AG09309 (cell line): ENCODE data around the gene HLA-DQA1.

Experiments used
- DNase-seq: peaks from one replicate; pipeline ENCODE4 v3.0.0-alpha.2; 2010; ENCODE audit warnings: low read depth
- H3K4me3 ChIP-seq: 2 replicates; pipeline ENCODE4 v1.5.1; 2011; ENCODE audit warnings: mild to moderate bottlenecking, low read depth, low read length, moderate library complexity; ENCODE audit not compliant: control insufficient read depth
- CTCF ChIP-seq: IDR thresholded peaks from 2 replicates; pipeline ENCODE4 v1.5.1; 2011; ENCODE audit warnings: mild to moderate bottlenecking, low read depth, low read length, inconsistent platforms; ENCODE audit not compliant: insufficient read depth, control insufficient read depth; ENCODE audit errors: missing control alignments

Gene HLA-DQA1

DNA sequence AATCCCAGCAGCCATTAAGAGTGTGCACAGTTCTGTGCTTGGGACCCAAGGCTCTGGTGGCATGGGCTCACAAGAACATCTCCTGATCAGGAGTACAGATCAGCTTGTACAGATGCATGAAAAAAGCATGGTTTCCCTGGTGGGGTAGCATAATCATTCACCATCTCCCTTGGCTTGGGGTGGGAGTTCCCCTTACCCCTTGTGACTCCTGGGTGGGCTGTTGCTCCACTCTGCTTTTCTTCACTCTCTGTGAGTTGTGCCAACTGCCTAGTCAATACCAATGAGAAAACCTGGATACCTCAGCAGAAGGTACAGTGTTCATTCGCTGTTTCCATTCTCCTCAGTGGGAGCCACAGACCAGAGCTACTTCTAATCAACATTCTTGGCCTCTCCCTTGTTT lies 42.8 kb downstream of the HLA-DQA1 start:
- TF ChIP-seq CTCF: no peak
- no peak for DNase-seq
- no peak overlapping the region for H3K4me3 ChIP-seq

- no peak for TF ChIP-seq CTCF
- H3K4me3 ChIP-seq: no peak overlapping the region
- DNase-seq: no peak
Measured at GRCh38 chr6:32684246-32684645, 47.0 kb downstream of the HLA-DQA1 start.

DNA sequence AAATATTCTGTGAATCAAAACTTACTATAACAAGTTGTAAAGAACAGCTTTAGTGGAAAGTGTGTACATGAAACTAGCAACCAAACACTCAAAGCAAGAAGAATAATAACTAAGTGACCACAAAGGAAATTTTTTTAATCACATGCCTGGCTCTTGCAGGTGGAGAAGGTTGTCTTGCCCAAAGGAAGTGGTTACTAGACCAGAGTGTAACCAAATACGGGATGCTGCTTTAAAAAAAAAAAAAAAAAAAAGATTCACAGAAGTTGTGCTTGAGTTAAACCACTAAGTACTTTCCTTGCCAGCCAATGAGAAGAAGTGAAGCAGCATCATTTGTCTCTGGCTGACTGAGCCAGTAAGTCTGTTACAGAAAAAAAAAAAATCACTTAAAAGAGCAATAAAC lies 48.4 kb downstream of the HLA-DQA1 start:
- no peak for DNase-seq
- no peak overlapping the region for H3K4me3 ChIP-seq
- no peak for TF ChIP-seq CTCF

DNA sequence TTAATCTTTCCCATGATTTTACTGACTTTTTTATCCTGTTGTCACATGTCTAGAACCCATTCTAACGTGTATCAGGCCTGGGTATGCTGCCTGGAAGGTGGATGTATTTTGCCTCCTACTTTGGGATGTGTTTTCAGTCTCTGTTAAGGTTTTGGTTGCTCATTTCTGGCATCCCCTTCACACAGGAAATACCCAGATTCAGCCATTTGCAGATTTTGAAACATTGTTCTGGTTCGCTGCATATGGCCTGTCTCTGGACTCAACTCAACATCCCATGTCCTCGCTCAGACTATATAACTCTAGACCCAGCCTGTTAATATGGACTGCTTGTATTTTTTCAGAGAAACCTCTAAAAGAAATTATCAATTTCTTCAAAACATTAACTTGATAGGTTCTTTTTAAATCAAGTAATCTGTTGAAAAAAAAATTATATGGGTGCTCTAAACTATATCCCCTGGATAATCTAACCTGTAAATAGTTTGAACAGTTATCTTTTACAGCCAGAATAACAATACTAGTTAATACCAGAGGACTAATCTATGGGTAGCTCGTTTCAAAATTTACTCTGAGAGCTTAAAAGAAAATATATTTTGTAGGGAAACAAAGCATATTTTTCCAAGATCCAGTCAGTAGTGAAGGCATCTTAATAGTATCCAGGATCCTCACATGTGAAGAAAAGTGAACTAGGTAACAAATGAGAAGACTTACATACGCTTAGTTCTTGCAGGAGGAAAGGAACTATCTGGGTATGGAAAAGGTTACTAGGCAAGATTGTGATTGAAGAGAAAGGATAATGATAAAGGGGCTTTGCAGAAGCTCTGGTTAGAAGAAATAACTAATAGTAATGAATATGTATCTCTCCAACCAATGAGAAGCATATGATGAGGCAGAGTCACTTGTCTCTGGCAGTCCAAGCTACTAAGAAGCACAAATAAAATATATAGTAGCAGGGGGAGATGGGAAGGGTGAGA lies 52.6 kb downstream of the HLA-DQA1 start:
- no peak for DNase-seq
- TF ChIP-seq CTCF: no peak
- H3K4me3 ChIP-seq: no peak overlapping the region

GRCh38 chr6:32692019-32692418 lies 54.8 kb downstream of the HLA-DQA1 start:
- no peak for DNase-seq
- no peak overlapping the region for H3K4me3 ChIP-seq
- TF ChIP-seq CTCF: peak; percentile 14
